Prostate gland (tissue), 2 donors: Measurements from ENCODE around the gene ZFAND3. TPM values are rescaled to one million over a fixed set of nuclear protein-coding genes. Genes with fewer than 3 reads are reported as not detected.

Experiments used
- DNase-seq: peaks from one replicate; pipeline ENCODE4 v3.0.0-alpha.2; 2019; ENCODE audit warnings: low spot score
- H3K27ac ChIP-seq, 2 donors: fragments of 200-600 bp; sonication (generic); 2 replicates each; pipeline ENCODE4 v1.5.1; 2017 to 2019
- H3K27me3 ChIP-seq: fragments of 200-600 bp; sonication (generic); replicated peaks from 2 replicates; pipeline ENCODE4 v1.5.1; 2019; ENCODE audit not compliant: insufficient read depth
- H3K36me3 ChIP-seq, 2 donors: fragments of 200-600 bp; sonication (generic); 1 replicate in 1 of 2; 2 replicates in 1 of 2; pipeline versions ENCODE4 v1.5.1 to v1.8.1; 2017 to 2019
- H3K4me1 ChIP-seq: fragments of 200-600 bp; sonication (generic); replicated peaks from 2 replicates; pipeline ENCODE4 v1.5.1; 2019
- H3K4me3 ChIP-seq, 2 donors: fragments of 200-600 bp; sonication (generic); 2 replicates each; pipeline ENCODE4 v1.5.1; 2017 to 2019
- H3K9me3 ChIP-seq: fragments of 200-600 bp; sonication (generic); 2 replicates; pipeline ENCODE4 v1.5.1; 2017
- CTCF ChIP-seq, 4 experiments: fragments of 200-600 bp in 2 of 4; fragments of 450-650 bp in 2 of 4; sonication (generic) in 2 of 4; IDR thresholded peaks; 1 replicate in 3 of 4; 2 replicates in 1 of 4; pipeline ENCODE4 v1.5.1; 2016 to 2019; ENCODE audit warnings: antibody characterized with exemption in 4 of 4, mild to moderate bottlenecking in 2 of 4, moderate library complexity in 2 of 4
- POLR2A ChIP-seq: fragments of 450-650 bp; IDR thresholded peaks from one replicate; pipeline ENCODE4 v1.6.1; 2016; ENCODE audit warnings: antibody characterized with exemption, mild to moderate bottlenecking
- POLR2AphosphoS5 ChIP-seq: sonication (generic); formaldehyde crosslinking; IDR thresholded peaks from one replicate; pipeline ENCODE4 v1.6.1; 2017; ENCODE audit warnings: antibody characterized with exemption
- WGBS: methylation state at CpG from one replicate; pipeline ENCODE4 v1.1.5; 2018; 5-methylcytosine and 5-hydroxymethylcytosine counted together
- intact Hi-C: fragments of 100-400 bp; cut with DNase I; formaldehyde crosslinking; loops from one replicate; pipeline ENCODE4 v1.14.2; 2022
- total RNA-seq, 2 donors: library from RNA; depleted of rRNA; stranded (reverse); fragments of >200 nt; gene quantifications; one replicate each; pipeline ENCODE4 v1.1.0, GENCODE V29; 2016

Gene ZFAND3
- total RNA-seq, 2 donors from 2014 or later = 43.5 to 89.1 TPM

- Histone ChIP-seq H3K27me3 (no peaks in the 10 kb centered on the region), H3K4me3 (no peak overlapping the region), H3K27ac (no peak overlapping the region), H3K9me3 (no peaks in the 10 kb centered on the region), H3K36me3 (no peaks in the 10 kb centered on the region), H3K4me1 (no peaks in the 10 kb centered on the region)
- intact Hi-C loops = no loop called here
- no peak for DNase-seq
- WGBS = 94% methylated on average over 2 of the region's 2 CpGs
- TF ChIP-seq POLR2A (no peak), CTCF (IDR thresholded peaks at IDR 0.05) (no peak), POLR2AphosphoS5 (no peak)
These were observed 16.4 kb downstream of the ZFAND3 start for GRCh38 chr6:37835923-37836322.

DNA sequence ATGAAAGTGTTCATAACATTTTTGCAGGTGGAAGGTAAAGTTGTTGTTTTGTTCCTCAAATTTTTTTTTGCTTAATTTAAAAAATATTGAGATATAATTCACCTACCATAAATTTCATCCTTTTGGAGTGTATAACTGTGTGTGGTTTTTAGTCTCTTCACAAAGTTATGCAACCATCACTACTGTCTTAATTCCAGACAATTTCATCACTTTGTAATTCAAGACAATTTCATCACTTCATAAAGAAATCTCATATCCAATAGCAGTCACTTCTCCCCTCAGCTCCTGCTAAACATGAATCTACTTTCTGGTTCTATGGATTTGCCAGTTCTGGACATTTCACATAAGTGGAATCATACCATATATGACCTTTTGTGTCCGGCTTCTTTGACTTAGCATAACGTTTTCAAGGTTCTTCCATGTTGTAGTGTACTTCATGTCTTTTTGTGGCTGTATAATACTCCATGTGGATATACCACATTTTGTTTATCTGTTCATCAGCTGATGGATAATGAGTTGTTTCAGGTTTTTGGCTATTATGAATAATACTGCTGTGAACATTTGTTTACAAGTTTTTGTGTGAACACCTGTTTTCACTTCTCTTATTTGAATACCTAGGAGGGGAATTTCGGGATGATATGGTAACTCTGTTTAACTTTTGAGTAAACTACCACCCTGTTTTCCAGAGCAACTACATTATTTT, 18.8 kb downstream of the ZFAND3 start:
- 85% methylated on average over 3 of the region's 3 CpGs for WGBS
- Histone ChIP-seq H3K27me3 (no peaks in the 10 kb centered on the region), H3K27ac (no peak overlapping the region), H3K4me3 (no peak overlapping the region), H3K9me3 (no peaks in the 10 kb centered on the region), H3K36me3 (no peaks in the 10 kb centered on the region), H3K4me1 (no peaks in the 10 kb centered on the region)
- DNase-seq = no peak
- intact Hi-C loops = no loop called here
- TF ChIP-seq POLR2A = no peak
- no peak for TF ChIP-seq POLR2AphosphoS5
- TF ChIP-seq CTCF (IDR thresholded peaks at IDR 0.05) = no peak

DNA sequence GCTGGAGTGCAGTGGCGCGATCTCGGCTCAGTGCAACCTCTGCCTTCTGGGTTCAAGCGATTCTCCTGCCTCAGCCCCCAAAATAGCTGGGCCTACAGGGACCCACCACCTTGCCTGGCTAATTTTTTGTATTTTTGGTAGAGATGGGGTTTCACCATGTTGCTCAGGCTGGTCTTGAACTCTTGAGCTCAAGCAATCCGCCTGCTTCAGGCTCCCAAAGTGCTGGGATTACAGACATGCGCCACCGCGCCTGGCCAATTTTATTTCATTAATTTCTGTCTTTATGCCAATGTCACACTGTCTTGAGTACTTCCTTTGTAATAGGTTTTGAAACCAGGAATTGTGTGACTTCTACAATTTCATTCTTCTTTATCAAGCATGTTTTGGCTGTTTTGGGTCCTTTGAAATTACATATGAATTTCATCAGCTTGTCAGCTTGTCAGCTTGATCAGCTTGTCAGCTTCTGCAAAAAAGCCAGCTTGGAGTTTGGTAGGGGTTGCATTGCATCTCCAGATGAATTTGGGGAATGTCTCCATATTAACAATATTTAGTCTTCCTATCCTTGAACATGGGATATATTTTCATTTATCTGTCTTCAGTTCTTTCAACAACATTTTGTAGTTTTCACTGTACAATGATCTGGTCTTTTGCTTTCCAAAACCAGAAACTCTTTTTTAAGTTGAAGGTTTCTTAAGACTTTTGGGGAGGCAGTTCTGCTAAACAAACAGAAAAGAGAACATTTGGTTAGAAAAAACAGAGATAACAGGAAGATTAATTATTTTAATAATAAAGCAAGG, 20.8 kb downstream of the ZFAND3 start:
- no peaks in the 10 kb centered on the region for H3K36me3 ChIP-seq
- H3K4me3 ChIP-seq = no peak overlapping the region
- TF ChIP-seq POLR2A (no peak), CTCF (IDR thresholded peaks at IDR 0.05) (no peak), POLR2AphosphoS5 (no peak)
- intact Hi-C loops = no loop called here
- H3K27me3 ChIP-seq = no peaks in the 10 kb centered on the region
- 96% methylated on average over 8 of the region's 8 CpGs for WGBS
- DNase-seq = no peak
- no peak overlapping the region for H3K27ac ChIP-seq
- H3K4me1 ChIP-seq = no peaks in the 10 kb centered on the region
- no peaks in the 10 kb centered on the region for H3K9me3 ChIP-seq

DNA sequence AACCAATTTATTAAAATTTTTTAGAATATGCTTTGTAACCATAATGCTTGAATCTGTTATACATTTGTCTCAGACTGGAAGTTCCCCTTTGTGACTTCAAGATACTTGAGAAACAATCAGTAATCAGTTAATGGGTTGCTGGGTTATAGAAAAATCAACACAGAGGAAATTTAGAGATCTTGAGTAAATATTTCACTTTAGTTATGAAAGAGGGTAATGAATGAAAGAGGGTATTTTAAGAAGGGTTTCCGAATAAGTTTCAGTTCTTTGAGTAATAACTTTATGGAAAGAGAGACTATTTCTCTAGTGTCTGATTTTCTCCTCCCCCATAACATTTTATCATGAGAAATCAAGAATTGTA, 21.4 kb downstream of the ZFAND3 start:
- WGBS = 46% methylated on average over 1 of the region's 1 CpG
- intact Hi-C loops = no loop called here
- Histone ChIP-seq H3K27ac (no peak overlapping the region), H3K4me1 (no peaks in the 10 kb centered on the region), H3K27me3 (no peaks in the 10 kb centered on the region), H3K36me3 (no peaks in the 10 kb centered on the region), H3K9me3 (no peaks in the 10 kb centered on the region), H3K4me3 (no peak overlapping the region)
- no peak for DNase-seq
- TF ChIP-seq CTCF (IDR thresholded peaks at IDR 0.05) (no peak), POLR2AphosphoS5 (no peak), POLR2A (no peak)
